ENCODE data around the gene IGFLR1.
A peak's percentile ranks its signal among the peaks of the same experiment; 100 is the strongest.

Gene IGFLR1

DNA sequence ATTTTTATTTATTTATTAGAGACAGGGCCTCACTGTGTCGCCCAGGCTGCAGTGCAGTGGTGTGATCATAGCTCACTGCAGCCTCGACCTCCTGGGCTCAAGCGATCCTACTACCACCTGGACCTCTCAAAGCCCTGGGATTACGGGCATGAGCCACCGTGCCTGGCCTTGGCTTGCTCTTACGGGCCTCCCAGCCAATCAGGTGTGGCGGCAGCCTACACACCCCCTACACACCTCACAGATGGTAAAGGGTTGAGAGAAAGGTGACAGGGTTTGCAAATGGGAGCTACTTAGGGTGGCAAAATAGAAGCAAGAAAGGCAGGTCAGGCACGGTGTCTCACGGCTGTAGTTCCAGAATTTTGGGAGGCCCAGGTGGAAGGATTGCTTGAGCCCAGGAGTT is 38.9 kb downstream of the IGFLR1 start:
- TF ChIP-seq TEAD4 (IDR thresholded peaks at IDR 0.05) (no peak), TCF12 (IDR thresholded peaks at IDR 0.05; ENCODE audit: low read depth) (no peak), NFIC (IDR thresholded peaks at IDR 0.05) (no peak), EGR1 (IDR thresholded peaks at IDR 0.05) (no peak), EP300 (IDR thresholded peaks at IDR 0.05; ENCODE audit: borderline replicate concordance) (no peak), FOXM1 (IDR thresholded peaks at IDR 0.05; ENCODE audit: borderline replicate concordance, low read depth) (no peak), RAD21 (IDR thresholded peaks at IDR 0.05; ENCODE audit: low read depth) (no peak), ZBTB7A (IDR thresholded peaks at IDR 0.05; ENCODE audit: low read depth) (no peak), TAF1 (IDR thresholded peaks at IDR 0.05; ENCODE audit: low read depth) (no peak), CREB1 (IDR thresholded peaks at IDR 0.05; ENCODE audit: low read depth) (no peak), YY1 (IDR thresholded peaks at IDR 0.05; ENCODE audit: low read depth) (no peak), CEBPB (IDR thresholded peaks at IDR 0.05) (no peak)
- TF ChIP-seq, protein P1, sequence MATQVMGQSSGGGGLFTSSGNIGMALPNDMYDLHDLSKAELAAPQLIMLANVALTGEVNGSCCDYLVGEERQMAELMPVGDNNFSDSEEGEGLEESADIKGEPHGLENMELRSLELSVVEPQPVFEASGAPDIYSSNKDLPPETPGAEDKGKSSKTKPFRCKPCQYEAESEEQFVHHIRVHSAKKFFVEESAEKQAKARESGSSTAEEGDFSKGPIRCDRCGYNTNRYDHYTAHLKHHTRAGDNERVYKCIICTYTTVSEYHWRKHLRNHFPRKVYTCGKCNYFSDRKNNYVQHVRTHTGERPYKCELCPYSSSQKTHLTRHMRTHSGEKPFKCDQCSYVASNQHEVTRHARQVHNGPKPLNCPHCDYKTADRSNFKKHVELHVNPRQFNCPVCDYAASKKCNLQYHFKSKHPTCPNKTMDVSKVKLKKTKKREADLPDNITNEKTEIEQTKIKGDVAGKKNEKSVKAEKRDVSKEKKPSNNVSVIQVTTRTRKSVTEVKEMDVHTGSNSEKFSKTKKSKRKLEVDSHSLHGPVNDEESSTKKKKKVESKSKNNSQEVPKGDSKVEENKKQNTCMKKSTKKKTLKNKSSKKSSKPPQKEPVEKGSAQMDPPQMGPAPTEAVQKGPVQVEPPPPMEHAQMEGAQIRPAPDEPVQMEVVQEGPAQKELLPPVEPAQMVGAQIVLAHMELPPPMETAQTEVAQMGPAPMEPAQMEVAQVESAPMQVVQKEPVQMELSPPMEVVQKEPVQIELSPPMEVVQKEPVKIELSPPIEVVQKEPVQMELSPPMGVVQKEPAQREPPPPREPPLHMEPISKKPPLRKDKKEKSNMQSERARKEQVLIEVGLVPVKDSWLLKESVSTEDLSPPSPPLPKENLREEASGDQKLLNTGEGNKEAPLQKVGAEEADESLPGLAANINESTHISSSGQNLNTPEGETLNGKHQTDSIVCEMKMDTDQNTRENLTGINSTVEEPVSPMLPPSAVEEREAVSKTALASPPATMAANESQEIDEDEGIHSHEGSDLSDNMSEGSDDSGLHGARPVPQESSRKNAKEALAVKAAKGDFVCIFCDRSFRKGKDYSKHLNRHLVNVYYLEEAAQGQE (IDR thresholded peaks at IDR 0.05; ENCODE audit: low read depth): no peak
- TF ChIP-seq, protein P2, sequence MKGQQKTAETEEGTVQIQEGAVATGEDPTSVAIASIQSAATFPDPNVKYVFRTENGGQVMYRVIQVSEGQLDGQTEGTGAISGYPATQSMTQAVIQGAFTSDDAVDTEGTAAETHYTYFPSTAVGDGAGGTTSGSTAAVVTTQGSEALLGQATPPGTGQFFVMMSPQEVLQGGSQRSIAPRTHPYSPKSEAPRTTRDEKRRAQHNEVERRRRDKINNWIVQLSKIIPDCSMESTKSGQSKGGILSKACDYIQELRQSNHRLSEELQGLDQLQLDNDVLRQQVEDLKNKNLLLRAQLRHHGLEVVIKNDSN (IDR thresholded peaks at IDR 0.05): no peak
- TF ChIP-seq, protein P3, sequence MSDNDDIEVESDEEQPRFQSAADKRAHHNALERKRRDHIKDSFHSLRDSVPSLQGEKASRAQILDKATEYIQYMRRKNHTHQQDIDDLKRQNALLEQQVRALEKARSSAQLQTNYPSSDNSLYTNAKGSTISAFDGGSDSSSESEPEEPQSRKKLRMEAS (IDR thresholded peaks at IDR 0.05): no peak

DNA sequence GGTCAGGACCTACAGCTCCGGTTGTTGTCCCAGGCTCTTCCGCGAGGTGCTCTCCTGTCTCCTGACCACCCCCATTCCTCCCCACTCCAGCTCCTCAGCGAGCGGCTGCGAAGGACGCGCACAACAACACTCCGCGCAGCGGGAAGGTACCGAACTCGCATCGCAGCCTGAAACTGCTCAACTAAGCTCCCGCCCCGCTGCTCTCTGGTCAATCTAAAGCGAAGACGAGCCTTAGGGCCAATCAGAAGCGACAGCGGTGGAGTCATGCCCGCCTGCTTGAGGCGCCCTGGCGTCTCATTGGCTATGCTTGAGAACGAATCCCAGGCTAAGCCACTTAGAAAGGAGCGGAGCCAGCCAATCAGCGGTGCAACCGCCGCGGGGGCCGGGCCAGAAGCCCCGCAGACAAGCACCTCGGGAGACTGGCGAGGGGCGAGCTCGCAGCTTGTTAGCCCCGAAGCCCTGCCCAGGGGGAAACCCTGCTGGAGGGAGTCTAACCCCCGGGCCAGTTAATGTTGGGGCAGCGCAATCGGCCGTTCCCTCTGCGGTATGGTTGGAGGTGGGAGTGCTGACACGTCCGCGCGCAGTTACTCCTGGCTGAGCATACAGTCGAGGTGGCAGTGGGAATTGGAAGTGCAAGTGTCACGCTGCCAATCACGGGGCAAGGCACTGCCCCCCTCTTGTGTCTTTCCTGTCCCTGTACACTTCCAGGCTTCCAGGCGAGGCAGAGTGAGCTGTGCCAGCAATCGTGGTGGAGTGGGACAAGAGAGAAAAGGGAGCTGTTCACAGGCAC is 39.8 kb downstream of the IGFLR1 start:
- no peak for TF ChIP-seq TEAD4 (IDR thresholded peaks at IDR 0.05)
- TF ChIP-seq YY1 (IDR thresholded peaks at IDR 0.05; ENCODE audit: low read depth): no peak
- TF ChIP-seq, protein P2 (IDR thresholded peaks at IDR 0.05): no peak
- TF ChIP-seq EP300 (IDR thresholded peaks at IDR 0.05; ENCODE audit: borderline replicate concordance): peak; percentile 16; the same call in 1 of the 2 replicates
- peak; percentile 29; the same call in 1 of the 2 replicates for TF ChIP-seq CREB1 (IDR thresholded peaks at IDR 0.05; ENCODE audit: low read depth)
- TF ChIP-seq, protein P3 (IDR thresholded peaks at IDR 0.05): 0 out of 2 replicates have a peak, but pooled peaks have one; percentile 33
- TF ChIP-seq TCF12 (IDR thresholded peaks at IDR 0.05; ENCODE audit: low read depth): 0 out of 2 replicates have a peak, but pooled peaks have one; percentile 17
- TF ChIP-seq NFIC (IDR thresholded peaks at IDR 0.05): no peak
- TF ChIP-seq ZBTB7A (IDR thresholded peaks at IDR 0.05; ENCODE audit: low read depth): no peak
- TF ChIP-seq EGR1 (IDR thresholded peaks at IDR 0.05): no peak
- no peak; the same call in 1 of the 2 replicates for TF ChIP-seq TAF1 (IDR thresholded peaks at IDR 0.05; ENCODE audit: low read depth)
- no peak for TF ChIP-seq FOXM1 (IDR thresholded peaks at IDR 0.05; ENCODE audit: borderline replicate concordance, low read depth)
- TF ChIP-seq, protein P1 (IDR thresholded peaks at IDR 0.05; ENCODE audit: low read depth): peak; percentile 31; the same call in 1 of the 2 replicates

DNA sequence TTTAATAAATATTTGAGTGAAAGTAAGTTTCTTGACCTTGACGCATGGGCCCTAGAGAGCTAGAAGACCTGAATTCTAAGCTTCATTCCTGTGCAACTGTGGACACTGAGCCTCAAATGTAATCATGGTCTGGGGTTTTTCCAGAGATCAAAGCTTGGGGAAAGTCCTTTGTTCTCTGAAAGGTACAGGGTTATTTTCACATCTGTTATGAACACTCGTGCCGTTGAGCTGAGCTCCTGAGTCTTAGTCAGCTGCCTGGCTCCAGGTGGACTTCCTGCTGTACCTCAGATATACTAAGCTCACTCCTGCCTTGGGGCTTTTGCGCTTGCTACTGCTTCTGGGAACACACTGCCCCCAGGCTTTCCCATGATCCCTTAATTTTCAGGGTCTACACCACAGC is 45.4 kb downstream of the IGFLR1 start:
- TF ChIP-seq TCF12 (IDR thresholded peaks at IDR 0.05; ENCODE audit: low read depth) (no peak), TAF1 (IDR thresholded peaks at IDR 0.05; ENCODE audit: low read depth) (no peak)

DNA sequence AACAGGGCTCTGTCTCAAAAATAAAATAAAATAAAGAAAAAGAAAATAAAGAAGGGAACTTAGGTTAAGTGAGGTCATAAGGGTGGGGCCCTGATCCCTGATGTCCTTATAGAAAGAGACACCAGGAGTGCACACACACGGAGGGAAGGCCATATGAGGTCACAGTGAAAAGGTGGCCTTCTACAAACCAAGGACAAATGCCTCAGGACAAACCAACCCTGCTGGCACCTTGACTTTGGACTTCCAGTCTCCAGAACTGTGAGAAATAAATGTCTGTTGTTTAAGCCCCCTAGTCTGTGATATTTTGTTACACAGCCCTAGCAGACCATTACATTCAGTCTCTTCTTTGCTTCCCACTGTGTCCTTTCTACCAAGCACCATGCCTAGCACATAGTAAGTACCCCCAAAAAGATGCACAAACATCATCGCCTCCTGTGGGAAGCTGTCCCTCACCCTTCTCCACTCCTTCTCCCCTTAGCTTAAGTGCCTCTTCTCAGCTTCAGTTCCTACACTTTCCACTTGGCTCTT is 46.3 kb downstream of the IGFLR1 start:
- TF ChIP-seq, protein P2 (IDR thresholded peaks at IDR 0.05): no peak
- no peak for TF ChIP-seq RAD21 (IDR thresholded peaks at IDR 0.05; ENCODE audit: low read depth)
- TF ChIP-seq EGR1 (IDR thresholded peaks at IDR 0.05): no peak
- TF ChIP-seq ZBTB7A (IDR thresholded peaks at IDR 0.05; ENCODE audit: low read depth): no peak

DNA sequence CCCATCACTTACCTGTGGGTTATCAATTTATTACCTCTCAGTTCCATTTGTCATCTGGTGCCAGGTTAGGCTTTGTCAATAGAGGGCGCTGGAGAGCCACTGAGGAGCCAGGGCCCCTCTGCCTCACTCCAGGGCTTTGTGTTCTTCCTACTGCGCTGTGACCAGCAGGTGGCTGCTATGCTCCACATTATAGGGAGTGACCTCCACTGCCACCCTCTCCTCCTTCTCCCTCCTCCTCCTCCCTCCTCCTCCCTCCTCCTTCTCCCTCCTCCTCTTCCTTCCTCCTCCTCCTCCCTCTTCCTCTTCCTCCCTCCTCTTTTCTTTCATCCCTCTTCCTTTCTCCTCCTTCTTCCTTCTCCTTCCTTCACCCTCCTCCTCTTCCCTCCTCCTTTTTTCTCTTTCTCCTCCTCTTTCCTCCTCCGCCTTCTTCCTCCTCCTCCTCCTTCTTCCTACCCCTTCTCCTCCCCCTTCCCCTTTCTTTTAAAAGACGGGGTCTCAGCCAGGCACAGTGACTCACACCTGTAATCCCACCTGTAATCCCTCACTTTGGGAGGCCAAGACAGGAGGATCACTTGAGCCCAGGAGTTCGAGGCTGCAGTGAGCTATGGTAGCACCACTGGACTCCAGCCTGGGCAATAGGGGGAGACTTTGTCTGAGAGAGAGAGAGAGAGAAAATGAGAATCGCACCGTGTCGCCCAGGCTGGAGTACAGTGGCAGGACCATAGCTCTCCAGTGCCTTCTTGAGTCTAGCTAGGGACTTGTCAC is 48.2 kb downstream of the IGFLR1 start:
- TF ChIP-seq, protein P3 (IDR thresholded peaks at IDR 0.05): no peak
- TF ChIP-seq NFIC (IDR thresholded peaks at IDR 0.05) (no peak), RAD21 (IDR thresholded peaks at IDR 0.05; ENCODE audit: low read depth) (peak; percentile 96), CEBPB (IDR thresholded peaks at IDR 0.05) (no peak), YY1 (IDR thresholded peaks at IDR 0.05; ENCODE audit: low read depth) (0 out of 2 replicates have a peak, but pooled peaks have one; percentile 20)
